Cardiac muscle cell (in vitro differentiated cells and primary cell): ENCODE measurements around the gene RFX5. TPM values are rescaled to one million over a fixed set of nuclear protein-coding genes. Genes with fewer than 3 reads are reported as not detected.

ENCODE experiments used
- DNase-seq, 2 donors: peaks; one replicate each; pipeline versions ENCODE4 v3.0.0 to v3.0.0-alpha.2; 2010 to 2017; ENCODE audit warnings: low read depth in 1 of 2, low spot score in 1 of 2
- H3K27ac ChIP-seq: fragments of 200-600 bp; sonication (generic); 2 replicates; pipeline ENCODE4 v1.5.1; 2016
- H3K27me3 ChIP-seq: fragments of 200-600 bp; sonication (generic); 2 replicates; pipeline ENCODE4 v1.6.0; 2016; ENCODE audit warnings: control low read depth
- H3K36me3 ChIP-seq: fragments of 200-600 bp; sonication (generic); 2 replicates; pipeline ENCODE4 v1.5.1; 2016; ENCODE audit warnings: control low read depth
- H3K4me1 ChIP-seq: fragments of 200-600 bp; sonication (generic); 2 replicates; pipeline ENCODE4 v1.8.1; 2017; ENCODE audit warnings: low read depth, mild to moderate bottlenecking, mixed run types
- H3K4me3 ChIP-seq: fragments of 200-600 bp; sonication (generic); 2 replicates; pipeline ENCODE4 v1.5.1; 2016; ENCODE audit warnings: mild to moderate bottlenecking
- H3K9me3 ChIP-seq: fragments of 200-600 bp; sonication (generic); 2 replicates; pipeline ENCODE4 v1.5.1; 2017; ENCODE audit warnings: low read depth, mild to moderate bottlenecking, control low read depth
- polyA plus RNA-seq: library from polyadenylated mRNA; unstranded; fragments of >200 nt; fragmentation: Nextera tagmentation; extraction: Ambion mirVana; gene quantifications from 2 replicates; pipeline ENCODE4 v1.2.1, GENCODE V29; 2016
- total RNA-seq: library from RNA; depleted of rRNA; stranded (reverse); fragments of >200 nt; gene quantifications from 2 replicates; pipeline ENCODE4 v1.2.3, GENCODE V29; 2016
- TF ChIP-seq, protein P1 (sequence below): IDR thresholded peaks from 2 replicates; pipeline ENCODE4 v1.5.1; 2012; ENCODE audit warnings: low read depth, mild to moderate bottlenecking, low read length

Gene RFX5
- total and polyA plus RNA-seq, 2 experiments from 2014 or later = 52.4 to 87.2 TPM

DNA sequence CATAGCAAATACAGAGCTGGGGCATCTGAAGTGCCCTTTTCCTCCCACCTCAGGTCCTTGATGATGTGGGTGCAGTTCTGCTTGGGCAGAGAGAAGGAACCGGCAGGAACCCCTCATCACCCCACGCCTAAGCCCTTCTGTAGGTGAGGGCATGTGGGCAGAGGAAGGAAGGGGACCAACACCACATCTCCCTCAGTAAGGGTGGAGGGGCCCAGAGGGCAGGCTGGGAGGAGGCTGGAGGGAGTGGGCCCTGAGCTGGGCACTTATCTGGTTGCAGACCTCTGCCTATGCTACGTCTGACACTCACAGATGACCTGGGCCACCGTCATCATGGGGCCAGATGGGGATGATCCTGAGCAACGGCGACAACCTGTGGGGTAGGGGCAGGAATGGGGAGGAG lies 54.0 kb downstream of the RFX5 start:
- Histone ChIP-seq H3K27ac (peak overlapping the region; percentile 62), H3K36me3 (peaks cover 41% of the 10 kb centered on the region)
- TF ChIP-seq, protein P1, sequence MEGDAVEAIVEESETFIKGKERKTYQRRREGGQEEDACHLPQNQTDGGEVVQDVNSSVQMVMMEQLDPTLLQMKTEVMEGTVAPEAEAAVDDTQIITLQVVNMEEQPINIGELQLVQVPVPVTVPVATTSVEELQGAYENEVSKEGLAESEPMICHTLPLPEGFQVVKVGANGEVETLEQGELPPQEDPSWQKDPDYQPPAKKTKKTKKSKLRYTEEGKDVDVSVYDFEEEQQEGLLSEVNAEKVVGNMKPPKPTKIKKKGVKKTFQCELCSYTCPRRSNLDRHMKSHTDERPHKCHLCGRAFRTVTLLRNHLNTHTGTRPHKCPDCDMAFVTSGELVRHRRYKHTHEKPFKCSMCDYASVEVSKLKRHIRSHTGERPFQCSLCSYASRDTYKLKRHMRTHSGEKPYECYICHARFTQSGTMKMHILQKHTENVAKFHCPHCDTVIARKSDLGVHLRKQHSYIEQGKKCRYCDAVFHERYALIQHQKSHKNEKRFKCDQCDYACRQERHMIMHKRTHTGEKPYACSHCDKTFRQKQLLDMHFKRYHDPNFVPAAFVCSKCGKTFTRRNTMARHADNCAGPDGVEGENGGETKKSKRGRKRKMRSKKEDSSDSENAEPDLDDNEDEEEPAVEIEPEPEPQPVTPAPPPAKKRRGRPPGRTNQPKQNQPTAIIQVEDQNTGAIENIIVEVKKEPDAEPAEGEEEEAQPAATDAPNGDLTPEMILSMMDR = no peak

DNA sequence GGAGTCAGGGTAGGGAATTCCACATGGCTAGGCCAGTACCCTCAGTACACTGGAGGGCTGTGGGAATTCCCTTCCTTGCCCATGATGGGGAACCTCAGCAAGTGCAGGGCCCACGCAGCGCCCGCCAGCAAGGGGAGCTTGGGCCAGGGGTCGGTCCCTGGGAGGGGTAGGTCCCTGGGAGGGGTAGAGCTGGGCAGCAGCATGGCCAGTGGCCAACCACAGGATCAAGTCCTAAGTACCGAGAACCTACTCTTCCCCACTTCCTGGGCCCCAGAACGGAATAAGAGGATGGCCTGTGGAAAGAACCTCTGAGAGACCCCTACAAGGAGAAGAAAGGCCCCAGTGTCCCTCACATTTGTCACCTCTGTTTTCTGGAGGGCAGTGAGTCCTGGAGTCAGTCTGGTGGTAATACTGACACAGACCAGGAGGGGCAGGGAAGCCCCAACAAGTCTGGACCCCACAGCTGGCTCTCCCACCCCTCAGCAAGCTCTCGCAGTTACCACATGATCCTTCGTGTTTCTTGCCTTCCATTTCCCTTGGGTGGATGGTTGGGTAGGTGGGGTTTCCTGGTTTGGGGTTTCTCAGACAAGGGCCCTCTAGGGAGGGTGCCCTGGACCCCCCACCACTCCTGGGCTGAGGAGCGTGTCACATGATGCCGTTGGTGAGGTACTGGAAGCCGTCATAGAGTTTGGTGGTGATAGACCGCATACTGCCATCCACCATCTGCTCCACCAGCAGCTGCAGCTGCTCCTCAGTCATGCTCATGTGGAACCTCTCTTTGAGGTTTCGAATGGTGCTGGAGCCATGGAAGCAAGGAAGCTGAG lies 54.6 kb downstream of the RFX5 start:
- H3K4me1 ChIP-seq = no peaks in the 10 kb centered on the region
- H3K9me3 ChIP-seq = no peaks in the 10 kb centered on the region
- no peak for DNase-seq
- no peaks in the 10 kb centered on the region for H3K27me3 ChIP-seq
- TF ChIP-seq, protein P1 = peak; percentile 6
- no peak overlapping the region for H3K4me3 ChIP-seq
- peaks cover 36% of the 10 kb centered on the region for H3K36me3 ChIP-seq
- H3K27ac ChIP-seq = peak overlapping the region; percentile 62

More for the DNA sequence above, 54.0 kb downstream of the RFX5 start:
- no peaks in the 10 kb centered on the region for H3K4me1 ChIP-seq
- no peak overlapping the region for H3K4me3 ChIP-seq
- no peaks in the 10 kb centered on the region for H3K27me3 ChIP-seq
- H3K9me3 ChIP-seq = no peaks in the 10 kb centered on the region
- no peak for DNase-seq

DNA sequence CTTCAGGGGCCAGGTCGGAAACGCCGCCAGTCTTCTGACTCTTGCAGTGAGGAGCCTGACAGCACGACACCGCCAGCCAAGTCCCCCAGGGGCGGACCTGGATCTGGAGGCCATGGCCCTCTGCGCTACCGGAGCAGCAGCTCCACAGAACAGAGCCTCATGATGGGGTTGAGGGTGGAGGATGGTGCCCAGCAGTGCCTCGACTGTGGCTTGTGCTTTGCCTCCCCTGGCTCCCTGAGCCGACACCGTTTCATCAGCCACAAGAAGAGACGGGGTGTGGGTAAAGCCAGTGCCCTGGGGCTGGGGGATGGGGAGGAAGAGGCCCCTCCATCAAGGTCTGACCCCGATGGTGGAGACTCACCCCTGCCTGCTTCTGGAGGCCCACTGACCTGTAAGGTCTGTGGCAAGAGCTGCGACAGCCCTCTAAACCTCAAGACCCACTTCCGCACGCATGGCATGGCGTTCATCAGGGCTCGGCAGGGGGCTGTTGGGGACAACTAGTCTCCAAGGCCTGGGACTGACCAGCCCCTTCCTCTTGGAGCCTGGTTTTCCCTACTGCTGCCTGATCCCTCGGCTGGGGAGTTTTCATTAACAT lies 56.2 kb downstream of the RFX5 start:
- H3K36me3 ChIP-seq = peaks cover 34% of the 10 kb centered on the region
- H3K27me3 ChIP-seq = no peaks in the 10 kb centered on the region
- peak overlapping the region; percentile 21 for H3K27ac ChIP-seq
- TF ChIP-seq, protein P1 = no peak
- no peaks in the 10 kb centered on the region for H3K9me3 ChIP-seq
- H3K4me3 ChIP-seq = no peak overlapping the region
- no peaks in the 10 kb centered on the region for H3K4me1 ChIP-seq
- DNase-seq = no peak

Other genes with a start within 250 kb of the RFX5 start
- gene SEMA6C, start 200.6 kb downstream of the RFX5 start, total RNA-seq = 22.0 and 28.1 TPM in 2 replicates
- gene SEMA6C, start 200.6 kb downstream of the RFX5 start, polyA plus RNA-seq = 23.3 and 29.9 TPM in 2 replicates
- 0.45 TPM in 1 of 2 replicates, not detected in the other for gene TNFAIP8L2, start 190.6 kb downstream of the RFX5 start, total RNA-seq
- gene TNFAIP8L2, start 190.6 kb downstream of the RFX5 start, polyA plus RNA-seq = 0.20 and 0.39 TPM in 2 replicates
- 19.7 and 26.7 TPM in 2 replicates for gene LYSMD1, start 181.3 kb downstream of the RFX5 start, total RNA-seq
- 4.9 and 8.0 TPM in 2 replicates for gene LYSMD1, start 181.3 kb downstream of the RFX5 start, polyA plus RNA-seq
- 30.8 and 50.9 TPM in 2 replicates for gene SCNM1, start 181.1 kb downstream of the RFX5 start, total RNA-seq
- gene SCNM1, start 181.1 kb downstream of the RFX5 start, polyA plus RNA-seq = 66.5 and 80.7 TPM in 2 replicates
- 0.48 TPM in 1 of 2 replicates, not detected in the other for gene TMOD4, start 171.3 kb downstream of the RFX5 start, total RNA-seq
- 0.44 TPM in 1 of 2 replicates, not detected in the other for gene TMOD4, start 171.3 kb downstream of the RFX5 start, polyA plus RNA-seq
- gene VPS72, start 157.1 kb downstream of the RFX5 start, total RNA-seq = 47.5 and 60.0 TPM in 2 replicates
- gene VPS72, start 157.1 kb downstream of the RFX5 start, polyA plus RNA-seq = 64.7 and 82.7 TPM in 2 replicates
- 36.4 and 91.3 TPM in 2 replicates for gene PIP5K1A, start 148.7 kb downstream of the RFX5 start, total RNA-seq
- gene PIP5K1A, start 148.7 kb downstream of the RFX5 start, polyA plus RNA-seq = 21.6 and 28.8 TPM in 2 replicates
- gene PSMD4, start 92.5 kb downstream of the RFX5 start, total RNA-seq = 140 and 199 TPM in 2 replicates
- gene PSMD4, start 92.5 kb downstream of the RFX5 start, polyA plus RNA-seq = 246 and 277 TPM in 2 replicates
- 31.9 and 48.5 TPM in 2 replicates for gene ZNF687, start 65.0 kb downstream of the RFX5 start, total RNA-seq
- gene ZNF687, start 65.0 kb downstream of the RFX5 start, polyA plus RNA-seq = 3.6 and 5.4 TPM in 2 replicates
- 35.7 and 53.5 TPM in 2 replicates for gene PI4KB, start 19.8 kb downstream of the RFX5 start, total RNA-seq
- gene PI4KB, start 19.8 kb downstream of the RFX5 start, polyA plus RNA-seq = 46.0 and 62.6 TPM in 2 replicates
- gene SELENBP1, start 25.5 kb upstream of the RFX5 start, total RNA-seq = 47.1 and 73.5 TPM in 2 replicates
- gene SELENBP1, start 25.5 kb upstream of the RFX5 start, polyA plus RNA-seq = 43.6 and 69.0 TPM in 2 replicates
- gene PSMB4, start 52.3 kb upstream of the RFX5 start, total RNA-seq = 220 and 354 TPM in 2 replicates
- 71.1 and 104 TPM in 2 replicates for gene PSMB4, start 52.3 kb upstream of the RFX5 start, polyA plus RNA-seq
- gene POGZ, start 112.2 kb upstream of the RFX5 start, total RNA-seq = 29.0 and 48.6 TPM in 2 replicates
- 30.8 and 35.1 TPM in 2 replicates for gene POGZ, start 112.2 kb upstream of the RFX5 start, polyA plus RNA-seq
- 4.3 and 4.9 TPM in 2 replicates for gene CGN, start 164.1 kb upstream of the RFX5 start, total RNA-seq
- 1.2 and 2.0 TPM in 2 replicates for gene CGN, start 164.1 kb upstream of the RFX5 start, polyA plus RNA-seq
- 7.0 TPM in 2 replicates for gene TUFT1, start 193.1 kb upstream of the RFX5 start, total RNA-seq
- gene TUFT1, start 193.1 kb upstream of the RFX5 start, polyA plus RNA-seq = 7.7 and 9.0 TPM in 2 replicates